H1 (cell line): Measurements from ENCODE around the gene SETX. TPM values are rescaled to one million over a fixed set of nuclear protein-coding genes. Genes with fewer than 3 reads are reported as not detected.

Source experiments
- CTCF ChIA-PET: fragments of 300-600 bp; sonication (Branson Sonifier 250); formaldehyde crosslinking; loops from one replicate; lab custom pipeline; 2021; ENCODE audit not compliant: partially characterized antibody; lab: Charles Lee
- POLR2A ChIA-PET: fragments of 300-600 bp; sonication (Branson Sonifier 250); formaldehyde crosslinking; loops from one replicate; lab custom pipeline; 2021; ENCODE audit warnings: inconsistent platforms; ENCODE audit not compliant: partially characterized antibody; lab: Charles Lee
- DNase-seq, 2 experiments: peaks; one replicate each; pipeline versions ENCODE4 v3.0.0 to v3.0.0-alpha.2; 2010 to 2022; ENCODE audit warnings: low spot score in 2 of 2, low read depth in 1 of 2, mixed read lengths in 1 of 2
- FAIRE-seq: peaks from 2 replicates; lab custom pipeline; 2011; peaks lifted over from hg19 to GRCh38; lab: Jason Lieb, UNC
- H2AFZ ChIP-seq: 2 replicates; pipeline ENCODE4 v1.8.1; 2012; ENCODE audit warnings: low read length, inconsistent platforms
- H2AK5ac ChIP-seq: 2 replicates; pipeline ENCODE4 v1.6.1; 2013; ENCODE audit warnings: low read depth, low read length
- H2BK120ac ChIP-seq: replicated peaks from 2 replicates; pipeline ENCODE3; 2013; ENCODE audit warnings: low read depth, low read length, inconsistent platforms
- H2BK12ac ChIP-seq: 2 replicates; pipeline ENCODE4 v1.6.1; 2013; ENCODE audit warnings: low read depth, low read length
- H2BK15ac ChIP-seq: 2 replicates; pipeline ENCODE4 v1.6.1; 2013; ENCODE audit warnings: low read length
- H2BK20ac ChIP-seq: 2 replicates; pipeline ENCODE4 v1.6.1; 2013; ENCODE audit warnings: low read length
- H2BK5ac ChIP-seq: 2 replicates; pipeline ENCODE4 v1.6.1; 2013; ENCODE audit warnings: low read depth, low read length
- H3K14ac ChIP-seq: 2 replicates; pipeline ENCODE4 v1.6.1; 2013; ENCODE audit warnings: inconsistent platforms; ENCODE audit not compliant: insufficient read length
- H3K18ac ChIP-seq: 2 replicates; pipeline ENCODE4 v1.6.1; 2013; ENCODE audit warnings: low read length; ENCODE audit errors: extremely low read depth
- H3K23ac ChIP-seq: 2 replicates; pipeline ENCODE4 v1.6.1; 2013; ENCODE audit warnings: inconsistent platforms; ENCODE audit not compliant: insufficient read length
- H3K23me2 ChIP-seq: 2 replicates; pipeline ENCODE4 v1.6.1; 2013; ENCODE audit warnings: low read depth, low read length
- H3K27ac ChIP-seq: 2 replicates; pipeline ENCODE4 v1.6.1; 2011; ENCODE audit warnings: low read depth, low read length, inconsistent platforms
- H3K27me3 ChIP-seq, 4 experiments: replicated peaks in 1 of 4; 1 replicate in 1 of 4; 2 replicates in 3 of 4; pipeline versions ENCODE4 v1.6.1 to v1.8.1; 2011 to 2013; ENCODE audit warnings: low read length in 3 of 4, mild to moderate bottlenecking in 3 of 4, inconsistent platforms in 2 of 4, mixed read lengths in 2 of 4, moderate library complexity in 1 of 4; ENCODE audit not compliant: control insufficient read depth in 3 of 4, insufficient read depth in 3 of 4; ENCODE audit errors: extremely low read depth in 1 of 4
- H3K36me3 ChIP-seq, 4 experiments: 2 replicates each; pipeline versions ENCODE4 v1.6.1 to v1.8.1; 2011 to 2013; ENCODE audit warnings: mild to moderate bottlenecking in 4 of 4, low read length in 3 of 4, moderate library complexity in 2 of 4, control low read depth in 1 of 4, inconsistent platforms in 1 of 4; ENCODE audit not compliant: insufficient read depth in 4 of 4, control insufficient read depth in 2 of 4
- H3K4ac ChIP-seq: replicated peaks from 2 replicates; pipeline ENCODE3; 2013; ENCODE audit warnings: low read length, low read depth, mixed read lengths, inconsistent platforms; ENCODE audit not compliant: insufficient read length
- H3K4me1 ChIP-seq, 4 experiments: replicated peaks in 1 of 4; 1 replicate in 1 of 4; 2 replicates in 3 of 4; pipeline versions ENCODE4 v1.6.1 to v1.8.1; 2011 to 2013; ENCODE audit warnings: low read length in 3 of 4, inconsistent platforms in 2 of 4, mixed read lengths in 1 of 4; ENCODE audit not compliant: insufficient read depth in 4 of 4, control insufficient read depth in 3 of 4
- H3K4me2 ChIP-seq, 2 experiments: 2 replicates each; pipeline versions ENCODE4 v1.6.1 to v1.8.1; 2011 to 2013; ENCODE audit warnings: low read depth in 2 of 2, low read length in 2 of 2, control low read depth in 1 of 2, inconsistent platforms in 1 of 2, mild to moderate bottlenecking in 1 of 2; ENCODE audit not compliant: insufficient read depth in 1 of 2
- H3K4me3 ChIP-seq, 4 experiments: fragments of 200-600, 300-600 bp in 1 of 4; sonication (generic), shearing (Covaris generic), sonication (Bioruptor Twin) in 1 of 4; 2 replicates each; pipeline versions ENCODE4 v1.5.1 to v1.8.1; 2011 to 2016; ENCODE audit warnings: low read length in 4 of 4, low read depth in 3 of 4, control low read depth in 2 of 4, inconsistent platforms in 2 of 4, mild to moderate bottlenecking in 2 of 4, mixed read lengths in 1 of 4, moderate library complexity in 1 of 4; ENCODE audit not compliant: insufficient read depth in 2 of 4; ENCODE audit errors: extremely low read depth in 1 of 4
- H3K56ac ChIP-seq: replicated peaks from 2 replicates; pipeline ENCODE3; 2013; ENCODE audit warnings: low read depth, mild to moderate bottlenecking, mixed read lengths, low read length, inconsistent platforms; ENCODE audit not compliant: insufficient read length
- H3K79me1 ChIP-seq: 2 replicates; pipeline ENCODE4 v1.6.1; 2013; ENCODE audit warnings: low read depth, low read length, control low read depth
- H3K79me2 ChIP-seq, 2 experiments: 2 replicates each; pipeline versions ENCODE4 v1.6.1 to v1.8.1; 2012 to 2013; ENCODE audit warnings: low read length in 2 of 2, mild to moderate bottlenecking in 2 of 2, inconsistent platforms in 1 of 2; ENCODE audit not compliant: insufficient read depth in 2 of 2, control insufficient read depth in 1 of 2
- H3K9ac ChIP-seq, 4 experiments: replicated peaks in 1 of 4; 1 replicate in 1 of 4; 2 replicates in 3 of 4; pipeline versions ENCODE4 v1.6.1 to v1.8.1; 2011 to 2013; ENCODE audit warnings: low read depth in 3 of 4, low read length in 3 of 4, control low read depth in 2 of 4, mild to moderate bottlenecking in 2 of 4, moderate library complexity in 2 of 4, inconsistent platforms in 1 of 4; ENCODE audit errors: extremely low read depth in 1 of 4
- H3K9me3 ChIP-seq, 2 experiments: 2 replicates each; pipeline versions ENCODE4 v1.6.1 to v1.8.1; 2012 to 2013; ENCODE audit warnings: mild to moderate bottlenecking in 2 of 2, moderate library complexity in 2 of 2, control low read depth in 1 of 2, inconsistent platforms in 1 of 2, low read depth in 1 of 2, low read length in 1 of 2, mixed read lengths in 1 of 2; ENCODE audit not compliant: insufficient read depth in 2 of 2
- H4K20me1 ChIP-seq, 2 experiments: replicated peaks in 1 of 2; 2 replicates each; pipeline versions ENCODE3 to v1.8.1; 2011 to 2013; ENCODE audit warnings: inconsistent platforms in 2 of 2, low read length in 2 of 2, mild to moderate bottlenecking in 1 of 2; ENCODE audit not compliant: insufficient read depth in 2 of 2, control insufficient read depth in 1 of 2
- H4K5ac ChIP-seq: 2 replicates; pipeline ENCODE4 v1.6.1; 2013; ENCODE audit warnings: low read length, low read depth, mixed read lengths, inconsistent platforms; ENCODE audit not compliant: insufficient read length
- H4K8ac ChIP-seq: 2 replicates; pipeline ENCODE4 v1.8.0; 2013; ENCODE audit warnings: mild to moderate bottlenecking, moderate library complexity, low read length, inconsistent platforms; ENCODE audit not compliant: insufficient read depth; ENCODE audit errors: extremely low read depth
- H4K91ac ChIP-seq: replicated peaks from 2 replicates; pipeline ENCODE3; 2013; ENCODE audit warnings: low read length, mixed read lengths, inconsistent platforms; ENCODE audit not compliant: insufficient read length
- CBX5 ChIP-seq: fragments of 300-800, 300-1000 bp; sonication (generic); IDR thresholded peaks from 2 replicates; pipeline ENCODE4 v1.7.1; 2016; ENCODE audit warnings: antibody characterized with exemption, low read length, low read depth
- CBX8 ChIP-seq: fragments of 300-800, 300-1000 bp; sonication (generic); IDR thresholded peaks from 2 replicates; pipeline ENCODE4 v1.7.1; 2016; ENCODE audit warnings: low read depth, low read length, borderline replicate concordance
- CEBPB ChIP-seq: IDR thresholded peaks from 2 replicates; pipeline ENCODE4 v1.6.1; 2012; ENCODE audit warnings: low read depth, low read length
- EGR1 ChIP-seq: IDR thresholded peaks from 2 replicates; pipeline ENCODE4 v1.6.1; 2011; ENCODE audit warnings: low read depth, low read length, borderline replicate concordance
- EP300 ChIP-seq, 2 experiments: IDR thresholded peaks; 1 replicate in 1 of 2; 2 replicates in 1 of 2; pipeline ENCODE4 v1.6.1; 2011 to 2012; ENCODE audit warnings: low read depth in 2 of 2, low read length in 2 of 2, mild to moderate bottlenecking in 2 of 2, borderline replicate concordance in 1 of 2, inconsistent platforms in 1 of 2, moderate library complexity in 1 of 2
- EZH2 ChIP-seq: fragments of 200-600 bp; sonication (generic); IDR thresholded peaks from 2 replicates; pipeline ENCODE4 v1.7.1; 2012; ENCODE audit warnings: low read depth, mild to moderate bottlenecking, moderate library complexity, low read length, inconsistent platforms; ENCODE audit not compliant: severe bottlenecking
- HDAC6 ChIP-seq: IDR thresholded peaks from one replicate; pipeline ENCODE4 v1.7.1; 2012; ENCODE audit warnings: low read depth, mild to moderate bottlenecking, inconsistent platforms, low read length, moderate library complexity
- NRF1 ChIP-seq: IDR thresholded peaks from 2 replicates; pipeline ENCODE4 v1.6.1; 2011; ENCODE audit warnings: mild to moderate bottlenecking, low read depth, low read length, improper control_type of control experiment
- RBBP5 ChIP-seq: IDR thresholded peaks from 2 replicates; pipeline ENCODE4 v1.7.1; 2012; ENCODE audit warnings: low read depth, mild to moderate bottlenecking, inconsistent platforms, low read length, moderate library complexity, borderline replicate concordance
- SIX5 ChIP-seq: IDR thresholded peaks from 2 replicates; pipeline ENCODE4 v1.6.1; 2011; ENCODE audit warnings: mild to moderate bottlenecking, low read depth, low read length
- SP2 ChIP-seq: IDR thresholded peaks from 2 replicates; pipeline ENCODE4 v1.6.1; 2012; ENCODE audit warnings: mild to moderate bottlenecking, low read length, inconsistent platforms
- SP4 ChIP-seq: IDR thresholded peaks from 2 replicates; pipeline ENCODE4 v1.6.1; 2012; ENCODE audit warnings: low read length, inconsistent platforms
- TBP ChIP-seq: IDR thresholded peaks from 2 replicates; pipeline ENCODE4 v1.6.1; 2011; ENCODE audit warnings: low read depth, low read length, improper control_type of control experiment
- WGBS, 2 experiments: shearing (Covaris generic) in 1 of 2; methylation state at CpG; one replicate each; pipeline versions ENCODE4 v1.1.6 to v1.1.7; 2013 to 2015; ENCODE audit warnings: low lambda C conversion rate in 2 of 2, mixed read lengths in 2 of 2, inconsistent platforms in 1 of 2, low coverage in 1 of 2, missing lambda C conversion rate in 1 of 2; ENCODE audit not compliant: insufficient replicate concordance in 2 of 2, insufficient coverage in 1 of 2, insufficient read length in 1 of 2; ENCODE audit errors: extremely low coverage in 1 of 2, missing lambda C conversion rate in 1 of 2; 5-methylcytosine and 5-hydroxymethylcytosine counted together
- polyA plus RNA-seq, 7 experiments: library from polyadenylated mRNA; depleted of rRNA in 3 of 7; stranded (reverse) in 5 of 7; unstranded in 2 of 7; fragments of >200 nt in 5 of 7; fragments of 200-250 nt in 2 of 7; gene quantifications; 1 replicate in 5 of 7; 2 replicates in 1 of 7; 4 replicates in 1 of 7; pipeline versions ENCODE4 v1.2.1 to v1.2.3, GENCODE V29; 2011 to 2013; ENCODE audit warnings: missing spikeins in 2 of 7, mixed read lengths in 2 of 7
- total RNA-seq: library from RNA; stranded (reverse); fragmentation: NEBNext Ultra II Directional; extraction: Animal tissue kit (Norgen Biotek cat#: 25700); gene quantifications from 2 replicates; pipeline ENCODE4 v1.2.1, GENCODE V29; 2021

Gene SETX
- total and polyA plus RNA-seq, 2 of the 8 experiments (the other 6 are each of a cell fraction or from before 2014, with no cell fraction given), result 15.1 to 37.9 TPM

DNA sequence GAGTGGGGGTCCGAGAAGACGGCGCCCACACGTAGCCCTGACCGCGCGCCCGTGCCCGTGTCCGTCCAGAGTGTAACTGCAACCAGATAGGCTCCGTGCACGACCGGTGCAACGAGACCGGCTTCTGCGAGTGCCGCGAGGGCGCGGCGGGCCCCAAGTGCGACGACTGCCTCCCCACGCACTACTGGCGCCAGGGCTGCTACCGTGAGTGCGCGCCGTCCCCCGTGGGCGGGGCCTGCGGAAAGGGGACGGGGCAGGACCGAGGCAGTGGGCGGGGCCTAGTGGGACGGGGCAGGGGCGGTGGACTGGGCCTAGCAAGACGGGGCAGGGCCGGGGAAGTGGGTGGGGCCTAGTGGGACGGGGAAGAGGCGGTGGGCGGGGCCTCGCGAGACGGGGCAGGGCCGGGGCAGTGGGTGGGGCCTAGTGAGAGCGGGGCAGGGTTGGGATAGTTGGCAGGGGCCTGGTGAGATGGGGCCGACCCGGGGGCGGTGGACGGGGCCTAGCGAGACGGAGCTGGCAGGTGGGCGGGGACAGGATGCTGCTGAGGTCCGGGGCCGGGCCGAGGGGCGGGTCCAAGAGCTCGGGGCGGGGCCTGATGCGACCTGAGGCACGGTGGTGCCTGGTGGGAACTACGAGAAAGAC, 113.8 kb downstream of the SETX start:
- peak overlapping the region; percentile 41; the same call in 1 of the 2 replicates for H2AFZ ChIP-seq
- peaks cover 0 to 20% (median 15%) of the 10 kb centered on the region in 4 experiments; a peak in 6 of 7 replicates for H3K27me3 ChIP-seq
- peak overlapping the region; percentile 7; the same call in 1 of the 2 replicates for H4K8ac ChIP-seq
- TF ChIP-seq CBX5, result no peak
- TF ChIP-seq SIX5, result no peak
- no peak for TF ChIP-seq CBX8
- TF ChIP-seq SP2, result no peak
- TF ChIP-seq SP4, result 0 out of 2 replicates have a peak, but pooled peaks have one; percentile 46
- no peak for TF ChIP-seq EP300 (IDR thresholded peaks at IDR 0.05; ENCODE audit: borderline replicate concordance in 1 of 2, low read depth in 2 of 2, low read length in 2 of 2)
- TF ChIP-seq TBP, result peak; percentile 23; the same call in 1 of the 2 replicates
- no peak for TF ChIP-seq NRF1
- TF ChIP-seq RBBP5, result no peak
- no peak for TF ChIP-seq EZH2
- no peak for TF ChIP-seq HDAC6
- TF ChIP-seq CEBPB, result no peak
- TF ChIP-seq EGR1, result peak; percentile 30; the same call in 1 of the 2 replicates

More for the DNA sequence above, 113.8 kb downstream of the SETX start:
- H3K14ac ChIP-seq, result no peak overlapping the region
- FAIRE-seq (no peak), DNase-seq (peak; percentile 96 to 99)
- H2BK5ac ChIP-seq, result peak overlapping the region; percentile 61
- peaks cover 14% of the 10 kb centered on the region; the same call in 1 of the 2 replicates for H3K23me2 ChIP-seq
- H3K27ac ChIP-seq, result no peak overlapping the region
- H2BK15ac ChIP-seq, result no peak overlapping the region
- H3K36me3 ChIP-seq, result no peaks in the 10 kb centered on the region
- H2AK5ac ChIP-seq, result no peak overlapping the region
- H3K79me1 ChIP-seq, result no peaks in the 10 kb centered on the region
- peak overlapping the region; percentile 60; the same call in 1 of the 2 replicates for H3K18ac ChIP-seq
- H3K79me2 ChIP-seq, result no peaks in the 10 kb centered on the region
- H2BK120ac ChIP-seq, result no peak overlapping the region
- H3K4me1 ChIP-seq, result peaks cover 2 to 27% (median 17%) of the 10 kb centered on the region in 4 experiments
- H3K4me3 ChIP-seq, result peak overlapping the region; percentile 55 to 78 (median 56)
- H2BK20ac ChIP-seq, result no peak overlapping the region
- no peak overlapping the region for H3K23ac ChIP-seq
- no peak overlapping the region for H3K4ac ChIP-seq
- H4K91ac ChIP-seq, result no peak overlapping the region
- H3K4me2 ChIP-seq, result peak overlapping the region; percentile 94 to 98
- H3K9ac ChIP-seq, result no peak overlapping the region
- H3K56ac ChIP-seq, result no peak overlapping the region
- peaks cover 2% of the 10 kb centered on the region in 2 experiments for H4K20me1 ChIP-seq
- no peak overlapping the region for H4K5ac ChIP-seq
- H2BK12ac ChIP-seq, result peak overlapping the region; percentile 68; the same call in 1 of the 2 replicates
- CTCF ChIA-PET, result interaction anchor here (0.7 to 16.9 kb wide), 12 partner anchors 9 to 478 kb away, joined by 3 to 370 read pairs (median 4); partner anchors contain the start of gene NTNG2
- WGBS, 2 experiments, result 19% methylated on average over 16 of the region's 63 CpGs; no CpG with 5 or more reads in 1 of the 2 experiments
- POLR2A ChIA-PET, result interaction anchor here (0.8 kb wide), 2 partner anchors 77 to 435 kb away, joined by 3 to 5 read pairs; no protein-coding TSS in a partner anchor
- no peaks in the 10 kb centered on the region for H3K9me3 ChIP-seq
